HG02943 (cell line): ENCODE data around the gene HEY2.
A peak's percentile ranks its signal among the peaks of the same experiment; 100 is the strongest.
"Not testable (repeated sequence)": the region's sequence is repeated elsewhere in the genome, so short reads cannot be mapped to it uniquely, and the experiment has no call there.

ENCODE experiments used
- ATAC-seq: cut with Tn5 transposase; IDR thresholded peaks from one replicate; pipeline ENCODE4 v1.9.1; 2021; ENCODE audit warnings: mild to moderate bottlenecking, low read depth, moderate library complexity; ENCODE audit not compliant: unreplicated experiment

HEY2 gene

GRCh38 chr6:125793280-125793679 is 43.8 kb downstream of the HEY2 start:
- no peak for ATAC-seq

GRCh38 chr6:125793863-125794262 is 44.4 kb downstream of the HEY2 start:
- no peak for ATAC-seq

DNA sequence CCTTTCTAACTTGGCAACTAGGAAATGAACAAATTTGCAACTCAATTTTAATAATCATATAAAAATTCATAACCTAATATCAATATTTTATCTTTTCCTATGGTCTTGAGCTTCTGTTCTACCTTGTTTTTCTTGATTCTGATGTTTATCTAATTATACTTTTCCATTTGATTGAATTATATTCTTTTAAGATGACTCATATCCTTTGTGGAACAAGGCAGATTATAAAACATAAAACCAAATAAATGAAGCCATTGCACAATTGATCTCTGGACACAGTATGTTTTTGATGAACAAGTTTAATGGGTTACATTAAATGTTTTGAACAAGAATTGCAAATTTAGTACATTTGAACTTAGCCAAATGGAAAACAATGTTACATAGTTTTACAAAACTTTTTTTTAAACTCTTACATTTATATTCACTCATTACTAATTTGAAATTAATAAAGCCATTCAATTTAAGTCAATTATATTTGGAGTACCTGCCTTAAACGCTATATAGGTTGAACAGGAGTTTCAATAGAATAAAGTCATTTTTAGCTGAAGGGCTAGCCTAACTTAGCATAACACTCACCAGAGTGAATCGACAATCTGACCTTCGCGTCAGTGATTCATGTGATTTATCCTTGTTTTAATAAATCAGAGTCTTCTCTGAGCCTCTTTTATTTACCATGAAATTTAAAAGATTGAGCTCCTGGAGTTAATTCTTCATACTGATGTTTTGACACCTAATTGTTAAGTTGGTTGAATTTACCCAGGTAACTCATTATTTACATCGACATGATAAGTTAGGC is 45.1 kb downstream of the HEY2 start:
- ATAC-seq = no peak

GRCh38 chr6:125795301-125795700 is 45.9 kb downstream of the HEY2 start:
- ATAC-seq = no peak

DNA sequence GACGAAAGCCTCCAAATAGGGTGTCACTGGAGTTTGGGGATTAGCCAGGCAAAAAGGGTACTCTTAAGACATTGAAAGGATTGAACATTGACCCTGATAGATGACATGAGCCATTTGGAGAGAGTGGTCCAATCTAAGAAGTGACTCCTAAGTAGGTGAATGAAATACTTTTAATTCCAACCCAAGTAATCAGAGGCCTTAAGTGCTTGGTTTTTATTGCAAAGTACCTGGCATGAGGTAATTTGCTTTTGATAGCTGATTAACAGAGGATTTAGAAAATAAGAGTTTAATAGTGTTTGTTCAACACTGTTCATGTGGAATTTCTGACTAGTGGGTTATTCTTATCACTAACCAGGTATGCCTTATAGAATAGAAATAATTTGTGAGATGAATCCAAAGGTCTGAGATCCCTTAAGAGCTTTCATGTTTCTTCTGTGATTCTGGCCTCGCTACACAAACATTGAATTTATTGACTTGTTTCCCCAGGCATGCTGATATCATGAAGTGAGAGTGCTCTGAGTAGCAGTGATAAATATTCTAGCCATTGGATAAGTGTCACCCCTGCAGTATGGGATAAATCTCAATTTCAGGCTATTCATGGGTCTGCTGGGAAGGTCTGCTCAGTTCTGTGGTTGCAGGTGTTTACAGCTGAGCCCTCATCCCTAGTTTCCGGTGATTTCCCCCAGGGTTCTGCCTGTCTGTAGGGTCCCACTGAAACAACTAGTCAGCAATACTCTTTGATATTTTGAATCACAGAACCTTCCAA is 47.9 kb downstream of the HEY2 start:
- ATAC-seq = no peak

DNA sequence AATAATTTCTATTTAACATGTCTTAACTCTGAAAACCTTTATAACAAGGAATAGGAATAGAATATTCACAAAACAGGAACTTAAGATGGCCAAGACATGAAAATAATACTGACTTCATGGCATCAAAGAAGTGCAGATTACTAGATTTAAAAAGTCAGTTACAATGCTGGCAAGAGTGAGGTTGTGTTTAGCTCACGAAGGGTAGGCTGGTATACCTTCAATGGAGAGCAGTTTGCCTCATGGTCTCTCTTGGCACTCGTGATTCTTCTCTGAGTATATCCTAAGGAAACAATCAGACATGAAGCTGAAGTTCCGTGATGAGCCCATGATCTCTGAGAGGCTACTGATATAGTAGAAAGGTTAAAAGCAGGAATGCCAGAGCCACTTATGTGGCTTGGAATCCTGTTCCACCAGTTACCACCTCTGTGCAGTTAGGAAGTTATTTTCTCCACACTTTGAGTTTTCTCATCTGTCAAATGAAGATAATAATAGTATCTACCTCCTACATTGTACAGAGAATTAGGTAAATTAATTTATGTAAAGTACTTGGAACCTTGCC is 48.5 kb downstream of the HEY2 start:
- no peak for ATAC-seq

- peak; percentile 79 for ATAC-seq
Observed at GRCh38 chr6:125798734-125799508, 49.5 kb downstream of the HEY2 start.

DNA sequence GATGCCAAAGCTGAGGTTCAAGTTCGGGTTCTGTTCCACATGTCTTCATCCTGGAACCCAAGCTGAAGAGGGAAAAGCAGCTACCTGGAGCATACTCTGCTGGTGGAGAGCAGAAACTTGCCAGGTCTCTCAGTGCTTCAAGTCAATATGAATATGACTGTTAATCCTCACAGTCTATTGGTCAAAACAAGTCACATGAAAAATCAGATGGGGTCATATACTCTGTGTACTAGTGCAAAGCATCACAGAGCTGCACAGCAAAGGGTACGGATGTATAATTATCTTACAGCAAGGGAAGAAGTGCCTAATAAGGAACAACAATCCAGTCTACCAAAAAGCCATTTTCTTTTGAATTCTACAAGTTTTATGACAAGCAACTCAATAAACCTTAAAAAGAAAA is 53.0 kb downstream of the HEY2 start:
- ATAC-seq = no peak

DNA sequence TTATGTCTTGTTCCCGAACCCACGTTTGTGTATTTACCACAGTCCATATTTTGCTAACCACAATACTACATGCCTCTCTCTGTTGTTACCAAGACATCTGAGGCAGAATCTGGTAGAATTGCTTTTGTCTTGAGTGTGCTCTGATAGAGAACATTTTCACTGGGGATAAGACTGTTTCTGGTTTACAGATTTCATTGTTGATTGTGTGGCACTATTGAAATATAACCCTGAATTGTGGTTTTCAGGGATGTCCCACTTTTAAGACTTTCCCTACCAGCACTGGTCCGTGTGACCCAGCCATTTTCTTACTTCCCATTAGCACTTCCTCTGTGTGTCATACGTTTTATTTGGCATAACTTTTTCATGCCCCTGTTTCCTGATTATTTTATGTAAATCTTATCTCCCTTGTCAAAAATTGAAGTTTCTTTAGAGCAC is 53.5 kb downstream of the HEY2 start:
- ATAC-seq = no peak

GRCh38 chr6:125804264-125804663 is 54.8 kb downstream of the HEY2 start:
- peak; percentile 37 for ATAC-seq

DNA sequence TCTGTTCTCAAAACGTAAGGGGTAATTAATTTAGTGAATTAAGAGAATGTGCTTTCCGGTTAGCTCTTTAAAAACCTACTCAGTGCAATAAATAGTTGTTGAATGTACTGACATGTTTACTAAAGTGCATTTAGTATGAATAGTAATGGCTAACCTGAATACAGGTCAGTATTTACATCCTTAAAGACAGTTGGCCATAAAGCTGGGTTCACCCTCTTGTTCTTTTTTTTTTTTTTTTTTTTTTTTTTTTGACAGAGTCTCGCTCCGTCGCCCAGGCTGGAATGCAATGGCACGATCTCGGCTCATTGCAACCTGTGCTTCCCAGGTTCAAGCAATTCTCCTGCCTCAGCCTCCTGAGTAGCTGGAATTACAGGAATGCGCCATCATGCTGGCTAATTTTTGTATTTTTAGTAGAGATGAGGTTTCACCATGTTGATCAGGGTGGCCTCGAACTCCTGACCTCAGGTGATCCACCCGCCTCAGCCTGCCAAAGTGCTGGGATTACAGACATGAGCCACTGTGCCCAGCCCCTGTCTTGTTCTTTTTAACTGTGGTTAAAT is 55.5 kb downstream of the HEY2 start:
- not testable (repeated sequence) for ATAC-seq

DNA sequence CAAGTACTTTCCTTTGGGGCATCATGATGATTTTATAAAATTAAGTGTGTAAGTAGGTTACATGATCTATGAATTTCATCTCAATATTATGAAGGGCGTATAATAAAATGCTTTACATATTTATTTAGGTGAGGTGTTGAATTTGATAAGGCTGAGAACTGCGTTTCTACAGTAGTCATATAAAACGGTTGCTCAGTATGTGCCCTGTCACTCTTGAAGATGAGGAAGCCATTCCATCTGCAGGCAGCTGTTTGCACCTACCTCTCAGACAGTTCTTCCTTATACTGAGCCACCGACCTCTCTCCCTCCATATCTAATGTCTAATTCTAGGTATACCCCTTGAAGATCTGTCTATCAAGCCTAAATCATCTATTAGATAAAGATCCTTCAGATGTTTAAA is 57.4 kb downstream of the HEY2 start:
- ATAC-seq = no peak

- no peak for ATAC-seq
Observed at GRCh38 chr6:125807293-125807692, 57.9 kb downstream of the HEY2 start.

GRCh38 chr6:125808060-125808459 is 58.6 kb downstream of the HEY2 start:
- ATAC-seq = no peak

- ATAC-seq = no peak
Observed at GRCh38 chr6:125808591-125808990, 59.2 kb downstream of the HEY2 start.

GRCh38 chr6:125809570-125810170 is 60.2 kb downstream of the HEY2 start:
- ATAC-seq = no peak

GRCh38 chr6:125810445-125810844 is 61.0 kb downstream of the HEY2 start:
- ATAC-seq = no peak
